ENCODE results near the gene TECTA. TPM values are rescaled to one million over a fixed set of nuclear protein-coding genes. Genes with fewer than 3 reads are reported as not detected.

TECTA gene
- polyA plus RNA-seq, 2 of the 4 experiments (the other 2 are of a cell fraction), result 0.05 to 0.14 TPM

- no peak for TF ChIP-seq ESRRA (IDR thresholded peaks at IDR 0.05; ENCODE audit: borderline replicate concordance, low read length)
- TF ChIP-seq HES2 (IDR thresholded peaks at IDR 0.05), result no peak
- TF ChIP-seq POLR2A (IDR thresholded peaks at IDR 0.05; ENCODE audit: low read length), result no peak
- TF ChIP-seq REST (IDR thresholded peaks at IDR 0.05), result no peak
- no peak for TF ChIP-seq ZSCAN20 (CRISPR knock-in tag; IDR thresholded peaks at IDR 0.05)
- no peak for TF ChIP-seq BCL3 (IDR thresholded peaks at IDR 0.05)
- TF ChIP-seq SMC3 (IDR thresholded peaks at IDR 0.05), result no peak
- no peak for TF ChIP-seq CEBPB (IDR thresholded peaks at IDR 0.05)
- no peak for TF ChIP-seq RAD21 (conservative IDR thresholded peaks at IDR 0.05 in 1 of 2, IDR thresholded peaks at IDR 0.05 in 1 of 2)
- TF ChIP-seq MAZ (IDR thresholded peaks at IDR 0.05; ENCODE audit: borderline replicate concordance, low read depth, low read length), result no peak
- no peak for TF ChIP-seq RARB (CRISPR knock-in tag; IDR thresholded peaks at IDR 0.05)
- TF ChIP-seq EHF (CRISPR knock-in tag; IDR thresholded peaks at IDR 0.05), result no peak
- H3K4me3 ChIP-seq, result no peak overlapping the region
- no peak for DNase-seq (ENCODE audit: low read depth in 1 of 2, low spot score in 1 of 2)
- no peak overlapping the region for H3K27ac ChIP-seq
- POLR2A ChIA-PET, result no interaction called here
- CTCF ChIA-PET, result interaction anchor here (0.5 to 1.7 kb wide), 3 partner anchors 15 to 586 kb away, joined by 3 to 4 read pairs (median 4); no protein-coding TSS in a partner anchor
- ATAC-seq, result no peak
- WGBS (ENCODE audit: missing lambda C conversion rate), result 56% methylated on average over 6 of the region's 6 CpGs
- H3K4me1 ChIP-seq, result no peaks in the 10 kb centered on the region
- H3K4me2 ChIP-seq, result no peak overlapping the region
- FAIRE-seq, result no peak
- H3K9me3 ChIP-seq, result no peaks in the 10 kb centered on the region
Observed at GRCh38 chr11:121105481-121106195, 4.6 kb downstream of the TECTA start.

GRCh38 chr11:121106812-121107211, 5.8 kb downstream of the TECTA start:
- DNase-seq (ENCODE audit: low read depth in 1 of 2, low spot score in 1 of 2) (no peak), ATAC-seq (no peak), FAIRE-seq (no peak)
- 25% methylated on average over 5 of the region's 5 CpGs for WGBS (ENCODE audit: missing lambda C conversion rate)
- H3K4me2 ChIP-seq, result no peak overlapping the region
- no peaks in the 10 kb centered on the region for H3K9me3 ChIP-seq
- TF ChIP-seq RNF2 (IDR thresholded peaks at IDR 0.05; ENCODE audit: borderline replicate concordance, low read depth), result no peak
- no peak for TF ChIP-seq KDM1A (IDR thresholded peaks at IDR 0.05; ENCODE audit: low read depth)
- no peak for TF ChIP-seq JUNB (IDR thresholded peaks at IDR 0.05)
- TF ChIP-seq MYC (IDR thresholded peaks at IDR 0.05; ENCODE audit: borderline replicate concordance, low read length), result no peak
- TF ChIP-seq ZNF302 (CRISPR knock-in tag; IDR thresholded peaks at IDR 0.05), result no peak
- no peak for TF ChIP-seq FOXS1 (CRISPR knock-in tag; IDR thresholded peaks at IDR 0.05)
- no peak for TF ChIP-seq USF2 (IDR thresholded peaks at IDR 0.05)
- TF ChIP-seq FOSB (CRISPR knock-in tag; IDR thresholded peaks at IDR 0.05), result no peak
- no peak for TF ChIP-seq KDM5A (IDR thresholded peaks at IDR 0.05)
- no peak for TF ChIP-seq SREBF2 (IDR thresholded peaks at IDR 0.05)
- no peak for TF ChIP-seq CBX2 (IDR thresholded peaks at IDR 0.05; ENCODE audit: borderline replicate concordance, low read depth)
- TF ChIP-seq HOXB5 (CRISPR knock-in tag; IDR thresholded peaks at IDR 0.05), result no peak
- TF ChIP-seq TP53 (CRISPR knock-in tag; IDR thresholded peaks at IDR 0.05), result no peak
- TF ChIP-seq POLR2A (IDR thresholded peaks at IDR 0.05; ENCODE audit: low read length), result no peak
- TF ChIP-seq MAZ (IDR thresholded peaks at IDR 0.05; ENCODE audit: borderline replicate concordance, low read depth, low read length), result no peak
- ChIA-PET POLR2A (no interaction called here), CTCF (interaction anchor here (0.6 to 1.7 kb wide), 2 partner anchors 14 to 410 kb away, joined by 3 to 4 read pairs; no protein-coding TSS in a partner anchor)
- H3K4me1 ChIP-seq, result no peaks in the 10 kb centered on the region
- H3K4me3 ChIP-seq, result no peak overlapping the region
- H3K27ac ChIP-seq, result no peak overlapping the region
